Activated CD4-positive, alpha-beta T cell treated with anti-CD3 and anti-CD28 coated beads, Interleukin-2, amount 10 ng/mL, durations not matched to agents 7 days and 5 days (primary cell): ENCODE results near the gene CTNNBIP1. TPM values are rescaled to one million over a fixed set of nuclear protein-coding genes. Genes with fewer than 3 reads are reported as not detected.

Experiments
- CTCF ChIA-PET: fragments of 350-600 bp; sonication (Branson Sonifier 250); formaldehyde crosslinking; loops from one replicate; lab custom pipeline; 2021; ENCODE audit warnings: antibody characterized with exemption; lab: Charles Lee
- POLR2A ChIA-PET: fragments of 350-600 bp; sonication (Branson Sonifier 250); formaldehyde crosslinking; loops from one replicate; lab custom pipeline; 2021; ENCODE audit warnings: antibody characterized with exemption; lab: Charles Lee
- DNase-seq: peaks from one replicate; pipeline ENCODE4 v3.0.0-alpha.2; 2020
- H3K27ac Mint-ChIP-seq: one replicate; pipeline ENCODE4 v1.8.0; 2021; ENCODE audit warnings: mild to moderate bottlenecking, moderate library complexity, mixed read lengths
- H3K27me3 Mint-ChIP-seq: one replicate; pipeline ENCODE4 v1.8.0; 2021; ENCODE audit warnings: mixed read lengths
- H3K36me3 Mint-ChIP-seq: one replicate; pipeline ENCODE4 v1.8.0; 2021; ENCODE audit warnings: low read depth, mixed read lengths
- H3K4me1 Mint-ChIP-seq: one replicate; pipeline ENCODE4 v1.8.0; 2021; ENCODE audit warnings: mixed read lengths
- H3K4me3 Mint-ChIP-seq: one replicate; pipeline ENCODE4 v1.8.0; 2021; ENCODE audit warnings: mild to moderate bottlenecking, moderate library complexity, mixed read lengths
- H3K9me3 Mint-ChIP-seq: one replicate; pipeline ENCODE4 v1.8.0; 2021; ENCODE audit warnings: mixed read lengths
- total RNA-seq, 2 experiments: library from RNA; stranded (reverse); gene quantifications; one replicate each; pipeline ENCODE4 v1.2.3, GENCODE V29; 2021

Gene CTNNBIP1
- total RNA-seq, 2 experiments from 2014 or later: 12.2 to 13.9 TPM

DNA sequence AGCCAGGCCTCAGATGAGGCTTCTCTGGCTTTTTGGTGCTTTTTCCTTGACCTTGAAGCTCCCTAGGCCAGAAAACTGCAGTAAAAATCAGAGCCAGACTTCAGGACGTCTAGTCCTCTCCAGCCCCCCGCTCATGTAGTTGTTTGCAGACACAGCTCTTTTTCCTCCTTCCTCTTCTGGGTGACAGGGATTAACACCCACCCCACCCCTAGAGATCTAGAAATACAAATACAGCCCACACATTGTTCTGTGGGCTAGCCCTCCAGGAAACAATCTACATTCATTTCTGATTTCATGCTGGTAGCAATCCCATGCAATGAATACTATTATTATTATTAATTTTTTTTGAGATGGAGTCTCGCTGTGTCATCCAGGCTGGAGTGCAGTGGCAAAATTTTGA lies 76.4 kb downstream of the CTNNBIP1 start:
- Mint-ChIP-seq H3K4me3 (no peak overlapping the region), H3K27ac (no peak overlapping the region), H3K27me3 (peaks cover 9% of the 10 kb centered on the region), H3K4me1 (no peaks in the 10 kb centered on the region), H3K9me3 (no peaks in the 10 kb centered on the region), H3K36me3 (no peaks in the 10 kb centered on the region)
- ChIA-PET CTCF (interaction anchor here (0.9 kb wide), 1 partner anchor 231 kb away, joined by 4 read pairs; no protein-coding TSS in a partner anchor), POLR2A (no interaction called here)
- DNase-seq: no peak

DNA sequence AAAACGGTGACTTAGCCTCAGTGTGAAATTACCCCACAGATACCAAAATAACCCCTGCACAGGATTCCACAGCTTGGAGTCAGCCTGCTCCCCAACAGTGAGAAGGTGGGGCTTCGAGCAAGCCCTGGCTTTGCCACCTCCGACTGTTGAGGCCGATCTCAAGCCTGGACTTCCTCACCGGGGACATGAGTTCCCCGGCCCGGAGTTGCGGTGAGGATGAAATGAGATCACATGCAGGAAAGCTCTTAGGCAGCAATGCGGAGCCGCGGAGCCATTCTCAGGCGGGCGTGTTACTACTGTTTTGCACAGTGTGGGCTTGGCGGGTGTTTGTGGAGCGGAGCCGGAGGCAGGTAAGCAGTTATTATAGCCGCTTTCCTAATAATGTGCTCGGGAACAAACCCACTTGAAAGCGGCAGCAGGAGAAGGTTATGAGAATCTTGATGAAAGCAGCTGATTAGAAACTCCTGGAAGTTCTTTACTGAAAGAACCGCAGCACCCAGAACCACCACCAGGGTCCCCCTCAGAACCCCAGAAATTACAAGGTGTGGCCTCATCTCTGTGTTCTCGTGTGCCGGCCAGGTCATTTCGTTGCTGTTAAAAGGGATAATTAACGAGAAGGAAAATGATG lies 82.4 kb downstream of the CTNNBIP1 start:
- no peak overlapping the region for H3K4me3 Mint-ChIP-seq
- H3K9me3 Mint-ChIP-seq: no peaks in the 10 kb centered on the region
- CTCF ChIA-PET: interaction anchor here (0.7 kb wide), 1 partner anchor 13 kb away, joined by 3 read pairs; no protein-coding TSS in a partner anchor
- no peak overlapping the region for H3K27ac Mint-ChIP-seq
- H3K4me1 Mint-ChIP-seq: peaks cover 29% of the 10 kb centered on the region
- POLR2A ChIA-PET: no interaction called here
- H3K27me3 Mint-ChIP-seq: peaks cover 5% of the 10 kb centered on the region
- H3K36me3 Mint-ChIP-seq: peaks cover 3% of the 10 kb centered on the region
- DNase-seq: no peak

GRCh38 chr1:9826616-9827015 lies 83.5 kb downstream of the CTNNBIP1 start:
- peaks cover 5% of the 10 kb centered on the region for H3K27me3 Mint-ChIP-seq
- CTCF ChIA-PET: interaction anchor here (0.7 to 1.6 kb wide), 3 partner anchors 12 to 66 kb away, joined by 3 to 6 read pairs (median 5); no protein-coding TSS in a partner anchor
- H3K27ac Mint-ChIP-seq: no peak overlapping the region
- peaks cover 38% of the 10 kb centered on the region for H3K4me1 Mint-ChIP-seq
- peaks cover 9% of the 10 kb centered on the region for H3K36me3 Mint-ChIP-seq
- H3K4me3 Mint-ChIP-seq: no peak overlapping the region
- no peak for DNase-seq
- POLR2A ChIA-PET: no interaction called here
- H3K9me3 Mint-ChIP-seq: no peaks in the 10 kb centered on the region

- DNase-seq: no peak
- peaks cover 9% of the 10 kb centered on the region for H3K36me3 Mint-ChIP-seq
- H3K27me3 Mint-ChIP-seq: peaks cover 5% of the 10 kb centered on the region
- CTCF ChIA-PET: interaction anchor here (1.2 to 1.6 kb wide), 3 partner anchors 18 to 65 kb away, joined by 3 to 6 read pairs (median 5); no protein-coding TSS in a partner anchor
- POLR2A ChIA-PET: no interaction called here
- peak overlapping the region; percentile 82 for H3K27ac Mint-ChIP-seq
- H3K4me3 Mint-ChIP-seq: no peak overlapping the region
- no peaks in the 10 kb centered on the region for H3K9me3 Mint-ChIP-seq
- peaks cover 41% of the 10 kb centered on the region for H3K4me1 Mint-ChIP-seq
Observed at GRCh38 chr1:9826087-9826486, 84.0 kb downstream of the CTNNBIP1 start.

GRCh38 chr1:9825093-9826074 lies 84.7 kb downstream of the CTNNBIP1 start:
- ChIA-PET POLR2A (no interaction called here), CTCF (interaction anchor here (0.7 to 1.6 kb wide), 5 partner anchors 13 to 665 kb away, joined by 3 to 8 read pairs (median 5); no protein-coding TSS in a partner anchor)
- Mint-ChIP-seq H3K4me1 (peaks cover 48% of the 10 kb centered on the region), H3K9me3 (no peaks in the 10 kb centered on the region), H3K4me3 (peak overlapping the region; percentile 51), H3K36me3 (peaks cover 11% of the 10 kb centered on the region), H3K27ac (peak overlapping the region; percentile 82), H3K27me3 (peaks cover 5% of the 10 kb centered on the region)
- DNase-seq: peak; percentile 36

GRCh38 chr1:9824702-9825089 lies 85.4 kb downstream of the CTNNBIP1 start:
- H3K27me3 Mint-ChIP-seq: peaks cover 5% of the 10 kb centered on the region
- peaks cover 51% of the 10 kb centered on the region for H3K4me1 Mint-ChIP-seq
- DNase-seq: no peak
- H3K9me3 Mint-ChIP-seq: no peaks in the 10 kb centered on the region
- H3K4me3 Mint-ChIP-seq: peak overlapping the region; percentile 51
- H3K27ac Mint-ChIP-seq: peak overlapping the region; percentile 62
- CTCF ChIA-PET: interaction anchor here (0.7 to 0.8 kb wide), 2 partner anchors 13 to 664 kb away, joined by 3 to 8 read pairs; no protein-coding TSS in a partner anchor
- POLR2A ChIA-PET: no interaction called here
- peaks cover 15% of the 10 kb centered on the region for H3K36me3 Mint-ChIP-seq

DNA sequence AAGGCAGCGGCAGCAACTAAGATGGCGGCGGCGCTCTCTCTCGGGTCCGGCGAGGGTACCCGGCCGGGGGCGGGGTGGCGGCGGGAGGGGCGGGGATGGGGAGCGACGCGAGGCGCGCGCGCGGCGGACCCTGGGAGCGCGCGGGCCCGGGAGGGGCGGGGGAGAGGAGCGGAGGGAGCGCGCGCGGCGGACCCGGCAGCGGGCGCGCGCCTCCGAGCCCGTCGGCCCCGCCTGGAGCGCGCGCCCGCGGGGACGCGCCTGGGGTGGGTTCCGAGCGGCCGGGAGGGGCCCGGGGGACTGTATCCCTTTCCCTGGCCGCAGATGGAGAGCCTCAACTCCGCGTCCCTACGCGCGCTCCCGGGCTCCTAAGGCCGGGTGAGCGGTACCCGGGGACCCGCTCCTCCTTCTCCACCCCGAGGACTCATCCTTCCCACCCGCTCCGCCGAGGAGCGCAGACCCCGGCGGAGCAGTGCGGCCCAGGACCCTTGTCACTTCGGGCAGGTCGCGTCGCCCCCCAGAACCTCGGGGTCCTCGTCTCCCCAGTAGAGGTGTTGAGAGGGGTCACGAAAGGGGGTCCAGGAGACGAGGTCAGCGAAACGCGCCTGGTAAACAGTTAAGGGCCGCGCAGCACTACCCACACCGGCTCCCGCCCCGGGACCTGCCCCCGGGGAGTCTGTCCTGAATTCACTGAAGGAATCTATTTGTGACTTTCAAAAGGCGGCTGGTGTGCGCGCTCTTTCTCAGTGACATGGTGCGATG lies 85.9 kb downstream of the CTNNBIP1 start, which contains the start of gene CLSTN1:
CLSTN1 (minus strand) TSS at position 23 of the 759 bp plus-strand sequence. CDS start 232 bp downstream, outside the sequence.
- POLR2A ChIA-PET: no interaction called here
- CTCF ChIA-PET: interaction anchor here (0.7 to 0.8 kb wide), 2 partner anchors 12 to 126 kb away, joined by 3 to 8 read pairs; no protein-coding TSS in a partner anchor
- peaks cover 18% of the 10 kb centered on the region for H3K36me3 Mint-ChIP-seq
- peak; percentile 92 for DNase-seq
- H3K4me1 Mint-ChIP-seq: peaks cover 51% of the 10 kb centered on the region
- peak within 1 kb of the TSS; percentile 98 for H3K4me3 Mint-ChIP-seq
- H3K27me3 Mint-ChIP-seq: peaks cover 3% of the 10 kb centered on the region
- H3K9me3 Mint-ChIP-seq: no peaks in the 10 kb centered on the region
- H3K27ac Mint-ChIP-seq: peak within 1 kb of the TSS; percentile 91

DNA sequence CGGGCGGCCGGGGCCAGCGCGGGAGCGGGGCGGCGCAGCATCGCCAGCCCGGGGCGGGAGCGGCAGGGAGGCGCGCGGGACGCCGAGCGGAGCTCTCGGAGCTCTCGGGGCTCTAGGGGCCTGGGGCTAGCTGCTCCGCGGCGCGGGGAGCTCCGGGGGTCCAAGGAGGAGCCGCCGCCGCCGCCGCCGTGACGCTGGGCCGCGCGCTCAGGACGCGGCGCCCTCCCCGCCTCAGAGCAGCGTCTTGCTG lies 86.5 kb downstream of the CTNNBIP1 start:
- peak overlapping the region; percentile 25 for H3K27ac Mint-ChIP-seq
- peak overlapping the region; percentile 44 for H3K4me3 Mint-ChIP-seq
- peaks cover 21% of the 10 kb centered on the region for H3K36me3 Mint-ChIP-seq
- POLR2A ChIA-PET: no interaction called here
- no peaks in the 10 kb centered on the region for H3K9me3 Mint-ChIP-seq
- CTCF ChIA-PET: interaction anchor here (0.7 kb wide), 1 partner anchor 126 kb away, joined by 3 read pairs; no protein-coding TSS in a partner anchor
- DNase-seq: no peak
- H3K4me1 Mint-ChIP-seq: peaks cover 53% of the 10 kb centered on the region
- peaks cover 3% of the 10 kb centered on the region for H3K27me3 Mint-ChIP-seq

- POLR2A ChIA-PET: interaction anchor here (0.7 kb wide), 1 partner anchor 37 kb away, joined by 3 read pairs; no protein-coding TSS in a partner anchor
- CTCF ChIA-PET: interaction anchor here (0.7 kb wide), 1 partner anchor 127 kb away, joined by 3 read pairs; no protein-coding TSS in a partner anchor
- H3K27me3 Mint-ChIP-seq: peaks cover 3% of the 10 kb centered on the region
- DNase-seq: peak; percentile 30
- H3K9me3 Mint-ChIP-seq: no peaks in the 10 kb centered on the region
- peaks cover 21% of the 10 kb centered on the region for H3K36me3 Mint-ChIP-seq
- H3K4me3 Mint-ChIP-seq: peak overlapping the region; percentile 98
- peaks cover 53% of the 10 kb centered on the region for H3K4me1 Mint-ChIP-seq
- peak overlapping the region; percentile 91 for H3K27ac Mint-ChIP-seq
Observed at GRCh38 chr1:9822897-9823692, 87.0 kb downstream of the CTNNBIP1 start.

- DNase-seq: no peak
- H3K27me3 Mint-ChIP-seq: peaks cover 3% of the 10 kb centered on the region
- H3K9me3 Mint-ChIP-seq: no peaks in the 10 kb centered on the region
- H3K36me3 Mint-ChIP-seq: peaks cover 22% of the 10 kb centered on the region
- H3K4me1 Mint-ChIP-seq: peaks cover 49% of the 10 kb centered on the region
- H3K4me3 Mint-ChIP-seq: peak overlapping the region; percentile 98
- H3K27ac Mint-ChIP-seq: peak overlapping the region; percentile 91
- ChIA-PET CTCF (interaction anchor here (1.0 to 1.4 kb wide), 2 partner anchors 37 to 56 kb away, joined by 3 read pairs; no protein-coding TSS in a partner anchor), POLR2A (interaction anchor here (0.7 kb wide), 1 partner anchor 36 kb away, joined by 3 read pairs; no protein-coding TSS in a partner anchor)
Observed at GRCh38 chr1:9822490-9822889, 87.6 kb downstream of the CTNNBIP1 start.

DNA sequence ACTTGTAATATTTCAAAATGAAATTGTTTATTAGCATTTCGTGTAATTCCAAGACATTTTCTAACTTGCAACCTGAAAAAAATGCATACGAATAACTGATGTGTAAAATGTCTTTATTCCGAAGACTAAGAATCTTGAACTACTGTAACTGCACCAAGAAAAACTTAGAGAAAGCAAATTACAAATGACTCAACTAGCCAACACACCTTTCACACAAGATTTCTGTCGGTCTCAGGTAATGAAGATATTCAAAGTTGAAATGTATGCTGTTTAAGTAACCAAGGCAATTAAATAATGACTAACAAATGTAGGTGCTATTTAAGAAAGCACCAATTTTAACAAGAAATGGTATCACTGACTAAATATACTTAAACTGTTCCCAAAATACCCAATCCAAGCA lies 88.4 kb downstream of the CTNNBIP1 start:
- Mint-ChIP-seq H3K27ac (no peak overlapping the region), H3K9me3 (no peaks in the 10 kb centered on the region), H3K4me3 (peak overlapping the region; percentile 98), H3K36me3 (peaks cover 26% of the 10 kb centered on the region), H3K27me3 (peaks cover 3% of the 10 kb centered on the region), H3K4me1 (peaks cover 47% of the 10 kb centered on the region)
- no peak for DNase-seq
- ChIA-PET CTCF (interaction anchor here (1.0 to 1.4 kb wide), 3 partner anchors 38 to 84 kb away, joined by 3 read pairs; no protein-coding TSS in a partner anchor), POLR2A (no interaction called here)
